DND-41 (cell line): ENCODE results near the gene KCNMA1.

Experiments used
- CTCF ChIP-seq: IDR thresholded peaks from 2 replicates; pipeline ENCODE4 v1.5.1; 2012; ENCODE audit warnings: borderline replicate concordance, low read length, moderate library complexity, mild to moderate bottlenecking; ENCODE audit not compliant: poor library complexity, severe bottlenecking; ENCODE audit errors: extremely low read depth
- EZH2 ChIP-seq: IDR thresholded peaks from 3 replicates; pipeline ENCODE4 v1.6.1; 2012; ENCODE audit warnings: borderline replicate concordance, low read depth, mild to moderate bottlenecking, moderate library complexity, low read length, inconsistent platforms; ENCODE audit not compliant: severe bottlenecking

GRCh38 chr10:77513220-77513619 lies 124.4 kb downstream of the KCNMA1 start:
- TF ChIP-seq CTCF = no peak
- TF ChIP-seq EZH2 = no peak
